Heart right ventricle (tissue), 16 donors: ENCODE data around the gene SYCP2. TPM values are rescaled to one million over a fixed set of nuclear protein-coding genes. Genes with fewer than 3 reads are reported as not detected.
A peak's percentile ranks its signal among the peaks of the same experiment; 100 is the strongest.

Experiments
- ATAC-seq, 8 donors: fragments of 200-7000 bp; cut with Tn5 transposase; one replicate each; pipeline ENCODE4 v1.9.1; 2020; ENCODE audit warnings: mild to moderate bottlenecking in 8 of 8, moderate library complexity in 8 of 8, moderate number of reproducible peaks in 1 of 8
- DNase-seq, 2 donors: peaks; one replicate each; pipeline ENCODE4 v3.0.0-alpha.2; 2020
- H3K27ac ChIP-seq, 10 donors: fragments of 200-600 bp; sonication (generic) in 2 of 10; one replicate each; pipeline versions ENCODE4 v1.5.0 to v1.8.0; 2020 to 2022; ENCODE audit warnings: mild to moderate bottlenecking in 3 of 10
- H3K27me3 ChIP-seq, 7 donors: fragments of 200-600 bp; one replicate each; pipeline ENCODE4 v1.8.0; 2021 to 2022; ENCODE audit warnings: mild to moderate bottlenecking in 2 of 7
- H3K36me3 ChIP-seq, 9 donors: fragments of 200-600 bp; sonication (generic) in 1 of 9; one replicate each; pipeline versions ENCODE4 v1.5.0 to v1.8.0; 2020 to 2022; ENCODE audit warnings: mild to moderate bottlenecking in 2 of 9
- H3K4me1 ChIP-seq, 9 donors: fragments of 200-600 bp; sonication (generic) in 1 of 9; one replicate each; pipeline versions ENCODE4 v1.5.0 to v1.8.0; 2020 to 2022; ENCODE audit warnings: mild to moderate bottlenecking in 4 of 9
- H3K4me3 ChIP-seq, 10 donors: fragments of 200-600 bp; sonication (generic) in 2 of 10; one replicate each; pipeline versions ENCODE4 v1.5.0 to v1.8.0; 2020 to 2022; ENCODE audit warnings: mild to moderate bottlenecking in 7 of 10, moderate library complexity in 2 of 10
- H3K9me3 ChIP-seq, 11 donors: fragments of 200-600 bp in 10 of 11; sonication (generic) in 2 of 11; one replicate each; pipeline versions ENCODE4 v1.5.0 to v1.8.0; 2013 to 2022; ENCODE audit warnings: mild to moderate bottlenecking in 2 of 11, control low read depth in 1 of 11, moderate library complexity in 1 of 11
- WGBS, 2 donors: extraction: QIAGEN DNeasy Blood & Tissue Kit; methylation state at CpG; one replicate each; pipeline ENCODE4 v1.1.7; 2013; ENCODE audit warnings: inconsistent platforms in 1 of 2; 5-methylcytosine and 5-hydroxymethylcytosine counted together
- intact Hi-C, 10 donors: fragments of 100-400 bp; cut with DNase I; formaldehyde crosslinking; loops; one replicate each; pipeline versions ENCODE4 v1.11.1 to v1.14.2; 2022
- polyA plus RNA-seq, 2 donors: library from polyadenylated mRNA; stranded (reverse); fragments of 200-250 nt; gene quantifications; one replicate each; pipeline ENCODE4 v1.2.3, GENCODE V29; 2013
- total RNA-seq, 10 donors: library from RNA; stranded (reverse); fragmentation: NEBNext Ultra II Directional in 3 of 10; extraction: Animal tissue kit (Norgen Biotek cat#: 25700) in 3 of 10; gene quantifications; one replicate each; pipeline versions ENCODE4 v1.2.1 to v1.2.4, GENCODE V29; 2021 to 2023
- TF ChIP-seq, protein P1 (sequence below), 9 donors: fragments of 200-600 bp; sonication (generic) in 2 of 9; IDR thresholded peaks; one replicate each; pipeline versions ENCODE4 v1.5.0 to v1.8.0; 2021 to 2022; ENCODE audit warnings: antibody characterized with exemption in 9 of 9, mild to moderate bottlenecking in 5 of 9, moderate library complexity in 1 of 9
- donor health status: Arrhythmogenic right ventricular cardiomyopathy.
- donor health status: ischemic (EF 13 %, LVEDD 7.1; RV severe dilation, severe dysfunction).
- donor health status: healthy with polysubstance abuse.
- donor health status: DM: no; HTN: yes; CAD: no.
- donor health status: DM: no; HTN: no; CAD: no.
- donor health status: ischemic (EF 25% LVEDD 6.9; RV normal size, moderate dysfunction).
- donor health status: ischemic (EF 25% LVEDD 5.7; RV mildly dilated, moderate dysfunction).
- donor health status: healthy.
- donor health status: DM: yes; HTN: yes; CAD: no.
- donor health status: Ischemic cardiomyopathy.
- donor health status: ischemic (EF 35%, LVEDD 5.7; RV mildly dilated, moderate dysfunction).
- donor health status: nonischemic (EF 11% LVEDD 7.7; RV severe dilation, severe dysfunction).
- donor health status: DM: yes; HTN: yes; CAD: no.
- donor health status: PGD.
- donor health status: ischemic (EF 29% LVEDD 5.4; RV normal size, mild dysfunction).
- donor health status: nonischemic (EF 23%, LVEDD 6.1; RV moderate dilation, normal function).

Gene SYCP2
- total and polyA plus RNA-seq, 12 donors, result 0.45 to 7.5 (median 0.93) TPM

DNA sequence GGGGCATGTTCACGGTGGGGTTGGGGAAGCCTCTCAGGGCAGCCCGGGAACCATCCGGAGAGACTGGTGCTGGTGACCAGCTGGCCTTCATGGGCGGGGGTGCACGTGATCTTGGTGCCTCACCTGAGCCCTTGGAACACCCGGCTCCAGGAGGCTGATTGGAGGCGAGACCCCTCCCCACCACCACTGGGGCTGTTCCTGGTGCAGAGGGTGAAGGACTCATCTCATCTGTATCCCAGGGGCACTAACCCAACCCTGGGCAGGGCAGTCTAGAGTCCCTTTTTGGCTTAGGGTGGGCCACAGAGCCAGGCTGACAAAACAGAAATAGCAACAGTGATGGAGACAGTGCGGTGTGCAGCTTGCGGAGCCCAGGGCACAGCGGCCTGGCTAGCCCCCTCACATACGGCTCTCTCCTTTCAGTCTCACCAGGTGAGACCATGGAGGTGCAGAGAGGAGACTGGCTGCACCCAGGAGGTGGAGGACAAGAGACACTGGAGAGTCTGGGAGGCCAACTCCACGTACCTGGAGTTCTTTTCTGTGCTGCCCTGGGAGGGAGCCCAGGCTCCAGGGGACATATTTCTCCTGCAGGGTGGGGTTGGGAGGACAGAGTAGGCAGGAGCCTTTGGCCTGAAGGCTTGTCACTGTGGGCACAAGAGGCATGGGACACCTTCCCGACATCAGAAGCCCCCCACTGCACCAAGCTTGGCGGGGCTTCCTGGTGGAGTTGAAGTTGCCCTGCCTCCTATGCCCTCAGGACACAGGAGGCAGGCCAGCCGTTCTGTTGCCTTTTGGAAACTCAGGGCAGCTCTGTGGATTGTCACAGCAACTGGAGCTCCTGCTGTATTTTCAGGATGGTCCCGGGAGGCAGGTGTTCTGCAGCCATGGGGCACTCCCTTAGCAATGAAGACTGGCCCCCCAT lies 106.0 kb downstream of the SYCP2 start:
- WGBS, 2 donors, result 79 to 85% methylated on average over 16 of the region's 16 CpGs
- no peak for DNase-seq
- H3K27ac ChIP-seq, result no peak overlapping the region

DNA sequence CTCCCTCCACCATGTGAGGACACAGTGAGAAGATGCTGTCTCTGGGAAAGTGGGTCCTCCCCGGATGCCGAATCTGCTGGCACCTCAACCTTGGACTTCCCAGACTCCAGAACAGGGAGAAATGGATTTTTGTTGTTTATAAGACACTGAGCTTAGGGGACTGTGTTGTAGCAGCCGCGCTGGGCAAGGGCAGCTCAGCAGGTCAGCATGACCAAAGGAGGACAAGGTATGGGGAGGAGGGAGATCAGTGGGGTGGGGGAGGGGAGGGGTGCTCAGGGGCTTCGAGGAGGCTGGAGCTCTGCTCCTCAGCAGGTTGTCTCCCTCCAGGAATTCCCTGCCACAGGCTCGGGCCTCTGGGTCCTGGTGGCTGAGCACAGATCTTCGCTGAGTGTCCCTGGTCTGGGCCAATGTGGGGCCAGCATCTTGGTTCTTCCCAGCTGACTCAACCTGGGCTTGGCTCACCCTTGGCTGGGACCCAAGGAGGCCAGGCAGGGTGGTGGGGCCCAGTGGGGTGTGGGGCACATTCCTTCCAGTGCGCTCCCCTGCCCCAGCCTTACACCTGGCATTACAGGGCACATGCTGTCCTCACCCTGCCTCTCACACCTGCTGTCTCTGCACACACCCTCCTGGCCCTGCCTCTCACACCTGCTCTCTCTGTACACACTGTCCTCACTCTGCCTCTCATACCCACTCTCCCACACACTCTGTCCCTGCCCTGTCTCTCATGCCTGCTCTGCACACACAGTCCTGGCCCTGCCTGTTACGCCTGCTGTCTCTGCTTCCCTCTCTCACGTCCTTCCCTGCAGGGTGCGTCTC lies 107.3 kb downstream of the SYCP2 start:
- intact Hi-C loops, result no loop called here
- 69 to 85% methylated on average over 11 of the region's 11 CpGs for WGBS, 2 donors
- Histone ChIP-seq H3K27me3 (peaks cover 0 to 5% (median 0%) of the 10 kb centered on the region in 7 donors), H3K27ac (no peak overlapping the region), H3K4me3 (no peak overlapping the region), H3K4me1 (peaks cover 1 to 22% (median 12%) of the 10 kb centered on the region in 9 donors), H3K36me3 (no peaks in the 10 kb centered on the region), H3K9me3 (no peaks in the 10 kb centered on the region)
- TF ChIP-seq, protein P1, sequence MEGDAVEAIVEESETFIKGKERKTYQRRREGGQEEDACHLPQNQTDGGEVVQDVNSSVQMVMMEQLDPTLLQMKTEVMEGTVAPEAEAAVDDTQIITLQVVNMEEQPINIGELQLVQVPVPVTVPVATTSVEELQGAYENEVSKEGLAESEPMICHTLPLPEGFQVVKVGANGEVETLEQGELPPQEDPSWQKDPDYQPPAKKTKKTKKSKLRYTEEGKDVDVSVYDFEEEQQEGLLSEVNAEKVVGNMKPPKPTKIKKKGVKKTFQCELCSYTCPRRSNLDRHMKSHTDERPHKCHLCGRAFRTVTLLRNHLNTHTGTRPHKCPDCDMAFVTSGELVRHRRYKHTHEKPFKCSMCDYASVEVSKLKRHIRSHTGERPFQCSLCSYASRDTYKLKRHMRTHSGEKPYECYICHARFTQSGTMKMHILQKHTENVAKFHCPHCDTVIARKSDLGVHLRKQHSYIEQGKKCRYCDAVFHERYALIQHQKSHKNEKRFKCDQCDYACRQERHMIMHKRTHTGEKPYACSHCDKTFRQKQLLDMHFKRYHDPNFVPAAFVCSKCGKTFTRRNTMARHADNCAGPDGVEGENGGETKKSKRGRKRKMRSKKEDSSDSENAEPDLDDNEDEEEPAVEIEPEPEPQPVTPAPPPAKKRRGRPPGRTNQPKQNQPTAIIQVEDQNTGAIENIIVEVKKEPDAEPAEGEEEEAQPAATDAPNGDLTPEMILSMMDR (IDR thresholded peaks at IDR 0.05), result no peak
- no peak for DNase-seq
- ATAC-seq, result peak in 3 of 8 donors; percentile 34 to 79 (median 59)

More for the DNA sequence above, 106.0 kb downstream of the SYCP2 start:
- no peak overlapping the region for H3K4me3 ChIP-seq
- no peaks in the 10 kb centered on the region for H3K9me3 ChIP-seq
- TF ChIP-seq, protein P1 (IDR thresholded peaks at IDR 0.05), result no peak
- intact Hi-C loops, result no loop called here
- H3K4me1 ChIP-seq, result peaks cover 3 to 35% (median 18%) of the 10 kb centered on the region in 9 donors
- no peak for ATAC-seq
- no peaks in the 10 kb centered on the region for H3K36me3 ChIP-seq
- peaks cover 0 to 5% (median 0%) of the 10 kb centered on the region in 7 donors for H3K27me3 ChIP-seq

GRCh38 chr20:59825563-59825920 lies 107.9 kb downstream of the SYCP2 start:
- ATAC-seq (no peak), DNase-seq (no peak)
- Histone ChIP-seq H3K9me3 (no peaks in the 10 kb centered on the region), H3K4me1 (peaks cover 3 to 16% (median 13%) of the 10 kb centered on the region in 9 donors), H3K36me3 (no peaks in the 10 kb centered on the region), H3K27me3 (peaks cover 0 to 5% (median 0%) of the 10 kb centered on the region in 7 donors), H3K27ac (no peak overlapping the region), H3K4me3 (no peak overlapping the region)
- TF ChIP-seq, protein P1 (IDR thresholded peaks at IDR 0.05), result no peak
- WGBS, 2 donors, result 94 to 95% methylated on average over 4 of the region's 4 CpGs
- intact Hi-C loops, result no loop called here
